NCI-H1694 (cell line): ENCODE measurements around the gene OPA3.
A peak's percentile ranks its signal among the peaks of the same experiment; 100 is the strongest.

Experiments used
- DNase-seq: peaks from one replicate; lab custom pipeline; 2025; lab: John Stamatoyannopoulos, UW

Gene OPA3

DNA sequence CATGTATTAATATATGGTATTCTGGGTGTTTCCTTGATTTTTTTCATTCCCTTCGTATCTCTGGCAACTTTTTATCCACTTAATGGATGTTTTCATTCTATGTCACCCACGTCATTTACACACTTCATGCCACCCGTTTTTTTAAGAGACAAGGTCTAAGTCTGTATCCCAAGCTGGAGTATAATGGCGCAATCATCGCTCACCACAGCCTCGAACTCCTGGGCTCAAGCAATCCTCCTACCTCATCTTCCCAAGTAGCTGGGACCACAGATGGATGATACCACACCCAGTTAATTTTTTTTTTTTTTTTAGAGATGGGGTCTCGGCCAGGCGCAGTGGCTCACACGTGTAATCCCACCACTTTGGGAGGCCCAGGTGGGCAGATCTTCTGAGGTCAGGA lies 80.7 kb downstream of the OPA3 start:
- DNase-seq: no peak

DNA sequence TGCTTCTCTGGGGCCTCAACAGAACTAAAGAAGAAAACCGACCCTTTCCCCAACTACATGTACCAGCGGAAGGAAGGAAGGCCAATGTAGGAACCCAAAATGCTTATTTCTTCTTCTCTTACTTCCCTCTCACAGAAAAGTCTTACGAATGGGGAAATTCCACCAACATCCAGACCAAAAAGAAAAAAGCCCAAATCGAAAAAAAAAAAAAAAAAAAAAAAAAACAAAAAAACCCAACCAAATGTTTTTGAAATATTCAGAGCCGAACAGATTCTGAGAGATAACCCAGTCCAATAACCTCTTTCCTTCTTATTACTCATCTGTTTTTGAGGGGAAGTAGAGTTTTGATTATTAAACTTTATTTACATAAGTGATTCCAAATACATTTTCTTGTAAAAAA lies 82.5 kb downstream of the OPA3 start:
- no peak for DNase-seq

DNA sequence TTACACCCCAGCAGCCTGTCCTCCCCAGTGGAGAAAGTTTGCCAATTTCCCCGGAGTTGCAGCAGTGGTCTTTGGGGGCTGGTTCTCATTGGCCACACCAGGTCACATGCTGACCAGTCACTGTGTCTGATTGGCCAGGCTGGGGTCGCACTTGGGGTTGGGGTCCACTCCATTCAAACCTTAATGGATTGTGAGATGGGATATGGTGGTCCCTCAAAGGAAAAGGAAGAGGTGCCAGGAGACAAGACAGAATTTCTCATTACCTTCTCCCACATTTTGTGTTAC lies 82.9 kb downstream of the OPA3 start:
- no peak for DNase-seq

DNA sequence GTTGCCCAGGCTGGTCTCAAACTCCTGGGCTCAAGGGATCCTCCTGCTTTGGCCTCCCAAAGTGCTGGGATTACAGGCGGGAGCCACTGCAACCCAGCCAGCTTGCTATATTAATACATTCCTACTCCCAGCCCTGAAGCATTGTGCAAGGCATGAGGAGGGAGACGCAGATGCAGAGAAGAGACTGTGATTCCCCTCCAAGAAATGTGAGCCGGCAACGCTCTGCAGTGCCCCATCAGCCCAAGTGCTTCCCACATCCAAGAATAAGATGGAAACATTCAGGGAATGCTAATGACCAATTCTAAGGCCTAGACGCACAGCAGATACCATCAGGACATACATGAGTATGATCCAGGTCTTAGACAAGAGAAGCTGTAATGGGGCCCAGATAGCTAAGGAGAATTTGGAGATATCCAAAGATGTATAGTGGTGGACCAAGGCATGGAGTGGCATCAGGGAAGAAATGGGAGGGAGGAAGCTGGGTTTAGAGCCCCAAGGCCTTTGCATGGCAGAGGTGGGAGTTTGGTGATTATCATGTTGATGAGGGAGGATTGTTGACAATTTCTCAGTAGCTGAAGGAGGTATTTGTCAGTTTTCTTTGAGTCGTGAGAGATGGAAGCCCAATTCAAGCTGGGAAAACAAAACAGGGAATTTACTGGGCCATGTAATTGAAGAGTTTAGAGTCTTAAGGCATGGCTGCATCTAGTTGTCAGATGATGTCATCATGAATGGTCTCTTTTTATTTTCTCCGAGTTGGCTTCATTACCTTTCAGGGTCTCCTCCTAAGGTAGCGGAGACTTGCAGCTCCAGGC lies 83.5 kb downstream of the OPA3 start:
- no peak for DNase-seq

DNA sequence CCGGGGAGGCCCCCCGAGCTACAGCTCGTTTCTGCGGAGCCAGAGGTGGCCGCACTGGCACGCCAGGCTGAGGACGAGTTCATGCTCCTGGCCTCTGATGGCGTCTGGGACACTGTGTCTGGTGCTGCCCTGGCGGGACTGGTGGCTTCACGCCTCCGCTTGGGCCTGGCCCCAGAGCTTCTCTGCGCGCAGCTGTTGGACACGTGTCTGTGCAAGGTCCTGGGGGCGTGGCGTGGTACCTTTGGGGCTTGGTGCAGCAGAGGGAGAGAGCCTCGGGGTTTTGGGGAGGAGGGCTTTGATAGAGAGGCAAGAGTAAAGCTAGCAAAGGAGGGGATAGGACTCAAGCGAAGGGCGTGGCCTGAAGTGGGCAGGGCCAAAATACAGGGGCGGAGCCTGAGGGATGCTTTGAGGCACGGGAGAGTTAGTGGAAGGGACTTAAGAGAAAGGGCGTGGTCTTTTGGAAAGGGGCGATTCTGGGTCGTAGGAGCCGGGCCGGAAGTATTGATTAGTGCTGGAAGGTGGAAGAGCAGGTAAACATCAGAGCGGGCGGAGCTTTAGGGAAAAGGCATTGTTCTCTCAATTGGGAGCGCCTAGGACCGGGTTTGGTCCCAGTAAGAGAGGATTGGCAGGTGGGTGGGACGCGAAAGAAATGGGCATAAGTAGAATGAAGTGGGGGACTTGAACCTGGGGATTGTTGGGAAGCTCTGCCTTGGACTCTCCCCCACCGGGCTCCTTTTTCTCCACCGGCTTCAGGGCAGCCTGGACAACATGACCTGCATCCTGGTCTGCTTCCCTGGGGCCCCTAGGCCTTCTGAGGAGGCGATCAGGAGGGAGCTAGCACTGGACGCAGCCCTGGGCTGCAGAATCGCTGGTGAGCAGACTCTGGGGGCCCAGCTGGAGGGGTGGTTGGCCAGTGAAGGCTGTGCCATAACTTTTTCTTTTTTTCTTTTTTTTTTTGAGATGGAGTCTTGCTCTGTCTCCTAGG lies 85.1 kb downstream of the OPA3 start:
- DNase-seq: no peak

DNA sequence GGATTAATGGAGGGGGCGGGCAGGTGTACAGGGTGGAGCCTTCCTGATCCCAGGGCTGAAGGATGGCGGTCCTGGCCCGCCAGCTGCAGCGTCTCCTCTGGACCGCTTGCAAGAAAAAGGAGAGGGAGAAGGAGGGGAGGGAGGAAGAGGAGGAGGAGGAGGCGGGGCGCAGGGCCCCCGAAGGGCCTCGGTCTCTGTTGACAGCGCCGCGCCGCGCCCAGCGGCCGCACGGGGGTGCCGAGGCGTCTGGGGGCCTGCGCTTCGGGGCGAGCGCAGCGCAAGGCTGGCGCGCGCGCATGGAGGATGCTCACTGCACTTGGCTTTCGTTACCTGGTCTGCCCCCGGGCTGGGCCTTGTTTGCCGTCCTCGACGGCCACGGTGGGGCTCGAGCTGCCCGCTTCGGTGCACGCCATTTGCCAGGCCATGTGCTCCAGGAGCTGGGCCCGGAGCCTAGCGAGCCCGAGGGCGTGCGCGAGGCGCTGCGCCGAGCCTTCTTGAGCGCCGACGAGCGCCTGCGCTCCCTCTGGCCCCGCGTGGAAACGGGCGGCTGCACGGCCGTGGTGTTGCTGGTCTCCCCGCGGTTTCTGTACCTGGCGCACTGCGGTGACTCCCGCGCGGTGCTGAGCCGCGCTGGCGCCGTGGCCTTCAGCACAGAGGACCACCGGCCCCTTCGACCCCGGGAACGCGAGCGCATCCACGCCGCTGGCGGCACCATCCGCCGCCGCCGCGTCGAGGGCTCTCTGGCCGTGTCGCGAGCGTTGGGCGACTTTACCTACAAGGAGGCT lies 86.0 kb downstream of the OPA3 start, which contains the start of gene PPM1N:
PPM1N (plus strand) TSS at position 33 of the 785 bp plus-strand sequence; CDS start at position 63, 30 bp downstream.
- DNase-seq: no peak

DNA sequence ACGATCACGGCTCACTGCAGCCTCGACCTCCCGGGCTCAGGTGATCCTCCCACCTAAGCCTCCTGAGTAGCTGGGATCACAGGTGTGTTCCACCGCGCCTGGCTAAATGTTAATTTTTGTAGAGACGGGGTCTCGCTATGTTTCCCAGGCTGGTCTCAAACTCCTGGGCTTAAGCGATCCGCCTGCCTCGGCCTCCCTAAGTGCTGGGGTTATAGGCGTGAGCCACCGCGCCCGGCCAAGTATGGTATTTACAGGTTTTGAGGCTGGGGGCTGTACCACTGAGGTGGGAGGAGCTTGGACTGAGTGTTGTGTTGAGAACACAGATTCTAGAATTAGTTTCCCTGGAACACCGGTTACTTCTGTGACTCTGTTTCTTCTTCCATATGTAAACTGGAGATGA lies 86.8 kb downstream of the OPA3 start:
- no peak for DNase-seq

DNA sequence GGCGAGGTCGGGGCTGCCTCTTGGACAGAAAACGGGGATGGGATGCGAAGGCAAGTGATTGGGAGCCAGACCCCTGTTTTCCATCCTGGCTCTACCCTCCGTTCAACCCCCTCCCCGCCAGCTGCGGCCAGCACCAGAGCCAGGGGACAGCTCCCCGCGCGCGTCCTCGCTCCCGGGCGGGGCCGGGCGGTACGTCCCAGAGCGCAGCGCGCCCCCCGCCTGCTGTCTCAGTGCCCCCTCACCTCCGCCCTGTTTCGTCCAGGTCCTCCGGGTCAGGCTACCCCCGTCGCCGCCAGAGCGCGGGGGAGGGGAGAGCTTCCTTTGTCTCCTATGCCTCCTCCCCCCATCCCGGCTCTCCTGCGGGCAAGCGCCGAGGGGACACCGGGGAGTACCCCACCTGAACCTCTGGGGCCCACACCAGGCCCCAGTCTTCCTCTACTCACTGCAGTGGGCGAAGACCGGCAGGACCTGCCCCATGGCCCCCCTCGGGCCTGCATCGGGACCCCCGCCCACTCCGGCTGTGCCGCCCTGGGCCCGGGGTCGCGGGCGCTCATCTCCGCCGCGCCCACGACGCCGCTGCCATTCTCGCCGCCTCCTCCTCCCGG lies 88.2 kb downstream of the OPA3 start:
- DNase-seq: no peak

DNA sequence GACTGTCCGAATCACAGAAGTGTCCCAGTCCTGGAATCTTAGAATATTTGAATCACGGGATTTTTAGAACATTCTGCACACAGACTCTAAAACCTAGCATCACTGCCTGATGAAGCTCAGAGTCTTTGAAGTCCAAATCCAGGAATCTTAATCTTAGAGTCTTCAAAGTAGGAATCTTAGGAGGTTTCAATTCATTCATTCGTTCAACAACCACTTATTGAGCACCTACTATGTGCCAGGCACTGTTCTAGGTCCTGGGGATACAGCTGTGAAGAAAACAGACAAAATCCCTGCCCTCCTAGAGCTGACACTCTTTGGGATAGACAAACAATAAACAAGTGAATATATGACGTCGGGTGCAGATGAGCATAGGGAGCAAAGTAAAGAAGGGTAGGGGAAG lies 89.4 kb downstream of the OPA3 start:
- DNase-seq: no peak

DNA sequence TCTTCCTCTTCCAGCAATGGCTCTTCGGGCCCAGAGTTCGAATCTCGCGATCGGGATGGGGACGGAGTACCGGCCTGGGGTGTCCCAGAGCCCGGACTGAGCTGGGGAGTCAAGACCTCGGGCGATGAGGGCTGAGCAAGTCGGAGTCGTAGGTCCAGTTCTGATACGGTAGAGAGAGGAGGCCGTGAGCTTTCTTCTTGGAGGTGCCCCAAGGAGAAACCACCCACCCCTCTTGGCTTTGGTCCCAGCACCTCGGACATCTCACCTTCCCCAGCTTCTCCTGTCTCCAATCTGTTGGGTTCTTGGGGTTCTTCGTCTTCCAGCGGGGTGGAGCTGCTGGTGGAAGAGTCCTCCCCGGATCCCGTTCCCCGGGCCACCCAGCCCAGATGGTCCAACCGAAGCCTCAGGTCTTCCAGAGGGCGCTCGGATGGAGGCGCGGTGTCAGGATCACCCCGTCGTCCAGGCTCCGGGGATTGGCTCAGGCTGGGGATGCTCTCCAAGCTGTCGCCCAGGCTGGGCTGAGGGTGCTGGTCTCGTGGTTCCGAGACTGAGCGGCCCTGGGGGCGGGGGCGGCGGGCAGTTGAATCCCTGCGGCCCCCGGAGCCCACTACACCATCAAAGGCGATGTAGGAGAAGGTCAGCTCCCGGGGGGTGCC lies 90.2 kb downstream of the OPA3 start:
- DNase-seq: no peak

DNA sequence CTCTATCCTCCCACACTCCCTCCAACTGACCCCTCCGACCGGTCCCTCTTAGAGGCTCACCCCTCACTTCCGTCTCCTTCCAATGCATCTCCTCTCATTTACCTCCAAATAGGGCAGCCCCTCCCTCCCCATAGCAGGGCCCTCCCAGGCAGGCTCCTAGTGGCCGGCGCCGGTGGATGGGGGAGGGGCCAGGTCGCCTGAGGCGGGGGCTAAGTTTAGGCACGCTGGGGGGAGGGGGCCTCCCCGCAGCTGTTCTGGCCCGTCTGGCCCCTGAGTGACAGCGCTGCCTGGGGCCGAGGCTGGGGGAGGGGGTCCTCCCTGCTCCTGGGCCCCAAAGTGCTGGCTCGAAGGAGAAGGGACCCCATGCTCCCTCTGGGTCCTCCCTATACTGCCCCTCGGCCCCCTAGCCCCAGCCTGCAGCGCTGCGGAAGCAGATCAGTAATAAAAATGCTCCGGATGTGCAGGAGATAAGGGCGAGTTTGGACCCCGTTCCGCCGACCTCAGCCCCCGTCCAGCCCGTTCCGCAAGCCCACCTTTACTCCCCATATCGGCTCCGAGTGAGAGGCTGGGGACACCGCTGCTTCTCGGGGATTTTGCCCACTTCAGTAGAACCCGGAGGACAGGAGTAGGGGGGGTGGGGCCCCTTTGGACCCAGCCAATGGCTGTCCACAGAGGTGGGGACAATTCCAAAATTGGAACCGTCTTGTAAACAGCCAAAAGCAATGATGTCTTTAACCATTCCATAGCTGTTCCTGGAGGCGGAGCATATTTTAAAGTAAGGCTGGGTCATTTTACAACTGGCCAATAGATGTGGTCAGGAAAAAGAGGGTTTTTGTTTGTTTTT lies 91.8 kb downstream of the OPA3 start:
- no peak for DNase-seq

DNA sequence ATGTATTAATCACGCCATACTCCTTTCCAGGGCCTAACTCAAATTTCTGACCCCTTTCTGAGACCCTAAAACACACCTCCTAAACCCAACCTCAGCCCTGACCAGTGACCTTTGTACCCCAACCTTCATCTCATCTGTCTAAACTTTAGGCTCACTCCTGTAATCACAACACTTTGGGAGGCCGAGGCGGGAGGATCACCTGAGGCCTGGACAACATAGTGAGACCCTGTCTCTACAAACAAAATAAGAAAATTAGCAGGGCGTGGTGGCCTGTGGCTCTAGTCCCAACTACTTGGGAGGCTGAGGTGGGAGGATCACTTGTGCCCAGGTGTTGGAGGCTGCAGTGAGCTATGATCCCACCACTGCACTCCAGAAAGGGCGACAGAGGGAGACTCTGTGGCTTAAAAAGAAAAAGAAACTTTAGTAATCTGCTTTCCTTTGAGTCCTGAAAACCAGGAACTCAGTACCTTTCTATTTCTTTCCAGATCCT lies 92.4 kb downstream of the OPA3 start:
- DNase-seq: no peak

DNA sequence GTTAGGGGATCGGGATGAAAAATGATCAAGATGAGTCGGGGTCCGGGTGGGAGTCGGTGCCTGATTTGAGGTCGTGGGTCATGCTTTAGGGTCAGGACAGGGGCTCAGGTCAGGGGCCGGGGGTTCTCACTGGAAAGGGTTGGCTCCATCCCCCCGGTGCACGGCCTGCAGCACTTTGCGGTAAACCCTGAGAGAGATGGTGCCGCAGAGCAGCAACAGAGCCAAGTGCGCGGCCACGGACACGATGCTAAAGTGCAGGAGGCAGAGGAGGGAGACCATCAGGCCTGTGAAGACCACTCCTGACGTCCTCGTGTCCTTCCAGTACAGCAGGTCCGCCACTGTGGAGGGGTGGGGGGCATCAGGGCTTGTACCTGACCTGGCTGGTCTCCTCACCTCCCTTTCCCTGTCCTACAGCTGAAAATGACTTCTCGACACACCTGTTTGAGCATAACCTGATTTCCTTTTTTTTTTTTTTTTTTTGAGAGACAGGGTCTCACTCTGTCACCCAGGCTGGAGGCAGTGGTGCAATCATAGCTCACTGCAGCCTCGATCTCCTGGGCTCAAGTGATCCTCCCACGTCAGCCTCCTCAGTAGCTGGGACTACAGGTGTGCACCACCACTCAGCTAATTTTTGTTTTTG lies 95.3 kb downstream of the OPA3 start:
- no peak for DNase-seq

DNA sequence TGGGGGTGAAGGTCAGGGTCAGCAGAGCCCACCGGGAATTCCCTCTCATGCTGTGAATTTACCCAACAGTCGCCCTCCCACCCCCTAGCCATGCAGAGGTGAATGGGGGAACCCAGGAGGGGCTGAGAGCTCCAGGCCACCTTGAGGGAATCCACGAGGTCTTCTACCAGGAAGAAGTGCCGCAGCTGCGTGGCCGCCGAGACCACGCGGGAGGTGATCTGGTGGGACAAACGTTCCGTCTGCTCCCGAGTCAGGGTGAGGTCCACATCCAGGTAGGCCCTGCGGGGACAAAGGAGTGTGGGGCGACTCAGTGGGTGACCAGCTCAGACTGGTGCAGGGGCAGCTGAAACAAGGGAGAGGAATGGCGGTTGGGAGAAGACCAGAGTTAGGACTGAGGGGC lies 95.9 kb downstream of the OPA3 start:
- DNase-seq: no peak

DNA sequence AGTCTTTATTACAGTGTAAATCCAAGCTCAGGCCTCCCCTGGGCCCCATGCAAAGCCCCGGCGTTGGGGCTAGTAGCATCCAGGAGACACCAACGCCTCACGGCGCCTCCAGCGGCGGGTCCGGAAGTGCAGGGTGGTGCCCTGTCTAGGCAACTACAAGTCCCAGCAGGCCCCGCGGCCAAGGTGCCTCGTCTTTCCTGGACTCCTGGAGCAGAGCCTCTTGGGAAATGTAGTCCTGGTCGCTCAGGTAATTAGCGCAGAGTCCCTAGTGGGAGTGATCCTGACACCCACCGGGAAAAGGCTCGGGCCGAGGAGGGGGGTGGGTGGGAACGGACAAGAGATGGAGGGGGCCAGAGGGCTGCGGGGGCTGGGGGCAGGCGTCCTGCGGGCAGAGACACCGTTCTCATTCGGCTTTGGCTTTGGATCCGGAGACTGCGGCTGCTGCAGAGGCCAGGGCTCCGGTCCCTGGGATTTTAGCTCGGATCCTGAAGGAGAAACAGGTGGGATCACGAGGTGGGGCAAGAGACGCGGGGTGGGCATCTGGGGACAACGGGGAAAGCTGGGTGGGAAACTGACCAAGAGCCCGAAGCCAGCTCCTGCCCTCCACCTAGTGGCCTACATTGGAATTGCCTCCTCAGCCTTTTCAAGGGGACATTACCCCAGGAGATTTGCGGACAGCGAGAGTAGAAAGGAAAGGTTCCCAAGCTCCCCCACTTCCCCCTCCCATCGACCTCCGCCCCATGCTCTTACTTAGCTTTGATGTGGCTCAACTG lies 99.1 kb downstream of the OPA3 start:
- DNase-seq: peak; percentile 96

DNA sequence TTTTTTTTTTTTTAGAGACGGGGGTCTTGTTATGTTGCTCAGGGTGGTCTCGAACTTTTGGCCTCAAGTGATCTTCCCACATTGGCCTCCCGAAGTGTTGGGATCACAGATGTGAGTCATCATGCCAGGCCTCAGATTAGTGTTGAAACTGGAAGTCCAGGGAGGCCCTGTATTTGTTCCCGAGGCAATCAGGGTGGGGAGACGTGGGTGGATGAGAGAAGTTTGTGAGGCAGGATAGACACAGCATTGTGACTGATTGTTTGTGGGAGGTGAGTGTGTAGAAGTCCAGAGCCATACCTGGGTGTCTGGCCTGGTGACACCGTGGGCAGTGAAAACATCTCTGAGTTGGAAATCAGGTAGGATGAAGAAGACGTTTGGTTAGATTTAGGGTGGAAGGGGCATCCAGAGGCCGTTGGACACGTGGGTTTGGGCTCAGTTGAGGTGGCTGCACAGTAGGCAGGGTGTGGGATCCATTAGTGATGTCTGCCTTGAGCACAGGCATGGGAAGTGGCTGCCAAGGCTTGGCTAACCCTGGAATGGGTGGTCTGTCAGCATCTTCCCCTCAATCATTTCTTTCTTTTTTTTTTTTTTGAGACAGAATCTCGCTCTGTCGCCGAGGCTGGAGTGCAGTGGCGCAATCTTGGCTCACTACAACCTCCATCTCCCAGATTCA lies 100.2 kb downstream of the OPA3 start:
- DNase-seq: no peak

DNA sequence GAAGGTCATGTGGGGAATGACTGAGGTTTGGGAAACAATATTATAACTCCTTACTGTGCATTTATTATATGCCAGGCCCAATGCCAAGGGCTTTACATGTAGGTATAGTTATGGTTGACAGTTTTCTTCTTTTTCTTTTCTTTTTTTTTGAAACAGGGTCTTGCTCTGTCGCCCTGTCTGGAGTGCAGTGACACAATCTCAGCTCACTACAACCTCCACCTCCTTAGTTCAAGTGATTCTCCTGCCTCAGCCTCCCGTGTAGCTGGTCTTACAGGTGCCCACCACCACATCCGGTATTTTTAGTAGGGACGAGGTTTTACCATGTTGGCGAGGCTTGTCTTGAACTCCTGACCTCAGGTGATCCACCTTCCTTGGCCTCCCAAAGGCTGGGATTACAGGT lies 101.6 kb downstream of the OPA3 start:
- no peak for DNase-seq

DNA sequence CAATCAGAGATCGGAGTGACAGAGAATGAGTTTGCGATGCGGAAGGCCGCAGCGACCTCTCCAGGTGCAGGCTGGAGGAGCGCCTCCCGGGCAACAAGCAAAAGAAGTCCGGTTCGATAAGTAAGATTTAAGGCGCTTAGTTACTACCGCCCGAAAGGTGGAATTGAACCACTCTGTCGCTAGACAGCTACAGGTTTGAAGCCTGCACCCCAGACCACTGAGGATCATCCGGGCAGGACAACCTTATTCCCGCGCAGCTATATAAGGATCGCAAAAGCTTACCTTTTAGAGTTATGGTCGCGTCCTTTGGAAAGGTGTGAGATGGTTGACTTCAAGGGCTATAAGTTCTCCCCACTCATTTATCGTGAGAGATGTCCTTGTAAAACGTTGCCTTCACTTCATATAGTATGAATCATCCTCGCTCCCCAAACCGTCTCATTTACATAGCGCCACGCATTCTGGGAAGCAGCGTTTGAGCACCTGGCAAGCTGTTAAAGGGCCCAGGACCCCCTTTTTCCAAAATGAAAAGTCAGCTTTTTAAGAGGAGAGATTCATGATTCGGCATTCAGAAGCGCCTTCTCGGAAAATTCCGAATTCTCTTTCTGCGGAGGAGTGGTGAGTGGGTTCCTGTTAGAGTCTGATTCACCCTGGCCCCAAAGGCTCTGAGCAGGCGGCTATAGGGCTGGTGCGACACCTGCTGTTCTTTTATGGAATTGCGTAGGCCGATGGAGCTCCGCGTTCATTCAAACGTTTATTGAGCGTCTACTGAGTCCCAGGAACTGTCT lies 106.0 kb downstream of the OPA3 start:
- DNase-seq: peak; percentile 88
